ENCODE measurements around the gene MLLT10.

Gene MLLT10

DNA sequence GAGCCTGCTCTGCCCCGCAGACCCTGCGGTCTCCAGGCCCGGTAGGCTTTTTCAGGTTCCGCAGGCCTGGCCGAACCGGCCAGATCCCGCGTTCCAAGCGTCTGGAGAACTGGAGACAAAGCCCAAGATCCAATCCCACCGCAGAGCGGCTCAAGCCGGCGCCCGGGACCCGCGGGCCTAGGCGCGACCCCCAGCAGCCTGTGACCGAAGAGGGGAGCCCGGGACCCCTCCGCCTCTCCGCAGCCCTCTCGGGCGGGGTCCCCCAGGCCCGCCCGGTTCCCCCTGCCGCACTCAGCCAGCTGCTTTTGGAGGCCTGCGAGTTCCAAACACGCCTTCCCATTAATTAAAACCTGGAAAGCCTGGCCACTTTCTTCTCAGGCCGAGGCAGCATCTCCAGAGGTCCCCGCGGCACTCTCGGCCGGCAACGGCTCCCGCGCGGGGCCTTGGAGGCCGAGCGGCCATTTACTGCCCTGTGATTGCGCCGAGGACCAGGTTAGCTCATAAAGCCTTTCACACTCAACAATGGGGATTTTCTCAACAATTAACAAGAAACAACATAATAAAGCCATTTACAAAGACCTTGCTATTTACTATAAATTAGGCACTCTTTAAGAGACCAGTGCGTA, 25.2 kb upstream of the MLLT10 start:
- TF ChIP-seq GATA2 (IDR thresholded peaks at IDR 0.05; ENCODE audit: low read depth, low read length) (no peak), GATA3 (IDR thresholded peaks at IDR 0.05; ENCODE audit: low read depth, low read length) (no peak)

- TF ChIP-seq GATA2 (IDR thresholded peaks at IDR 0.05; ENCODE audit: low read depth, low read length) (no peak), GATA3 (IDR thresholded peaks at IDR 0.05; ENCODE audit: low read depth, low read length) (no peak)
Observed at GRCh38 chr10:21509341-21510240, 24.4 kb upstream of the MLLT10 start.

- no peak for TF ChIP-seq GATA2 (IDR thresholded peaks at IDR 0.05; ENCODE audit: low read depth, low read length)
- no peak for TF ChIP-seq GATA3 (IDR thresholded peaks at IDR 0.05; ENCODE audit: low read depth, low read length)
Observed at GRCh38 chr10:21510241-21511094, 23.6 kb upstream of the MLLT10 start.

DNA sequence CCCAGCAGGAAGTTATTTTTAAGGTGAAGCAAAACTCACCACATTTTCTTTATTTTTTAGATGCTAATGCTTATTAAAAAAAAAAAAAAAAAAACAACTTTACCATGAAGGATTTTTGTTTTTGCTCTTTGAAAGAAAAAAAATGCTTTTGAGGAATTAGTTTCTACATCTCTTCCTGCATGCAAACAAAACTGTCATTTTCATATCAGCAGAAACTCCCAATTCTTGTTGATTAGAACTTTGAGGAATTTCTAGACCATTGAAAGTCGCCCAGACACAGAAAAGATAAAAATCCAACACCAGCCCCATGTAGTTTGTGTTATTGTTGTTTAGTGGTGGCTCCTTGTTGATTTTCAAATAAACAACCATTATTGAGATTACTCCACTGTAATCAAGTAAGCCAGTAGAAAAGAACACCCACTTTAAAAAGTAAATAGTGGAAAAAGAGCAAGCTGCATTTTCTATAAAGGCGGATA, 22.9 kb upstream of the MLLT10 start:
- TF ChIP-seq GATA3 (IDR thresholded peaks at IDR 0.05; ENCODE audit: low read depth, low read length) (no peak), GATA2 (IDR thresholded peaks at IDR 0.05; ENCODE audit: low read depth, low read length) (no peak)

DNA sequence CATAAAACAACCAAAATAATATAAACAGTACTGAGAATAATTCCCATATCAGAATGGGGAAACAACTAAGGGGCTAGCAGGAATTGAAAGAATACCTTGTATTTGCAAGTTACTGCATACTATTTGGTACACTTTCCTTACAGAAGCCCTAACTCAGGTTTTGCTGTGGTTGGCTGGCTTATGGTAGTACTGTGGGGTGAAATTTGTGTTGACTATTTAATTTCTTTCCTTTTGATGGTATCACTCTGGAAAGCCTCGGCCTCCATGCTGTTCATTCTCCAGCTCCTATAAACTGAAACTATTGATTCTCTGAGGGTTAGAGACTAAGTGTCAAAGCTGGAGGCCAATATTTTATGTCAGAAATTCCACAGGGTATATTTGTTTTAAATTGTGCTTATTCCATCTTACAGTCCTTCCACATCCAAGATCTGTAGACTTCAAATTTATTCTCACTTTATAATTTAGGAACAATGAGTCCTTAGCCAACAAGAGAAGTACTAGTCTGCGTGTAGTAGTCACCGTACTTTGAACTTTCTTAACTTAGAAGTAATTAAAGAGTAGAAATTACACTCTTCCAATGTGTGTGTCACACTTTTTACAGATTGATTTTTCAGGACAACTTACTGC, 22.0 kb upstream of the MLLT10 start:
- no peak for TF ChIP-seq GATA3 (IDR thresholded peaks at IDR 0.05; ENCODE audit: low read depth, low read length)
- TF ChIP-seq GATA2 (IDR thresholded peaks at IDR 0.05; ENCODE audit: low read depth, low read length) = no peak; the same call in 1 of the 2 replicates

DNA sequence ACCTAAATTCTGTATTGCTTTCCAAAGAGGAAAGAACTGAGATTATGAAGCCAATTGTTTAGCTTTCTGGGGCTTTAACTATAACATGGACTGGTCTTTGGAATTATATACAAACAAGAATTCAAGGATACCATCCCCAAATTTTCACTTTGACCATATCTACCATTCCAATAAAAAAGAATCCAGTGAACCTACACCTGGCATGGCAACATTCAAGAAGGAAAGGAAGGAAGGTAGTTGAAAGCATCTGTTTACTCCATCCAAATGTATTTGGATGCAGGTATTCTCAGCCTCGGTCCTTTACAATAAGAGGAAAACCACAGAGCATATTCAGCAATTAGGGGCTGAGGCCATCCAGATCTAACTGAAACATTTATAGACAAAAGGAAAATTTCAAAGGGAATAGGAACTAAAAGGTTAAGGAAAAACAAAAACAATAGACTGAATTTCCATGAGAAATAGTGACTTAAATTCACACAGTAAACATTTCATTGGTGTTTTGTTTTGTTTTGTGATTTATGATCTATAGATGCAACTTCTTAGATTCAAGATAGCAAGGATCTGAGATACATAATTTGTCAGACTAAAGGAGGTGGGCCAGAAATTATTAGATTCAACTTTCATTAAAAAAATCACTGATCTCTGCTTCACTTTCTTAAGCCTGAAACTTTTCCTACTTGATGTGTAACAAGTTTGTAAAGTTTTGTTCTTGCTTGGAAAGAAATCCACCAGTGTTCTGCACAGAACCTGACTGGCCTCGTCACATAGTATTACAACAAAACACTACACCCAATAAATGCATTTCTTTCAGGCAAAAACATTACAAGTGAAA, 21.2 kb upstream of the MLLT10 start:
- TF ChIP-seq GATA3 (IDR thresholded peaks at IDR 0.05; ENCODE audit: low read depth, low read length) (no peak), GATA2 (IDR thresholded peaks at IDR 0.05; ENCODE audit: low read depth, low read length) (no peak)

GRCh38 chr10:21513405-21513788, 20.6 kb upstream of the MLLT10 start:
- no peak for TF ChIP-seq GATA2 (IDR thresholded peaks at IDR 0.05; ENCODE audit: low read depth, low read length)
- TF ChIP-seq GATA3 (IDR thresholded peaks at IDR 0.05; ENCODE audit: low read depth, low read length) = no peak

DNA sequence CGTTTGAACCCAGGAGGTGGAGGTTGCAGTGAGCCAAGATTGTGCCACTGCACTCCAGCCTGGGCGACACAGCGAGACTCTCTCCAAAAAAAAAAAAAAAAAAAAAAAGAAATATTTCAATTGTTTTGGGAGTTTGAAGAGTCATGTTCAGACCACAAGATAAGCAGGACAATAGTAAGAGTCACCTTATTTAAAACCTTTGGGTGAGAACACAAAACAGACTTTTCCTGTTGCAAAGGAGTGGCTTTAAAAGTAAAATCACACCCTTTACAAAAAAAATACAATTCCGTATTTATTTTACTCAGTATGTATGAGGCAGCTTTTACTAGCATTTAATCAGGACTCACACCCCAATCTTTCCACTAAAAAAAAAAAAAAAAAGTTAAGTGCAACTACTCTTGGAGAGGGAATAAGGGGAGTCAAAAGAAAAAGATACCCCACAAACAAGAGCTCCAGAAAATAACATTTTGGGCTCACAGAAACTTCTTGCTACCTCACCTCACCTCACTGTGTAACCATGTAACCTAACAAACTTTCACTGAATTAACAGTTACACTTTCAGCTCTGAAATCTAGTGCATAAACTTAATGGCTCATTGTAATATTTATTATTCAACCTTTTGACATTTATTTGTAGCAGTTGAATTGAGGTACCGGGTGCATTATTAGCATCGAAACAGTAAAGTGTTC, 19.8 kb upstream of the MLLT10 start:
- TF ChIP-seq GATA3 (IDR thresholded peaks at IDR 0.05; ENCODE audit: low read depth, low read length) = no peak
- TF ChIP-seq GATA2 (IDR thresholded peaks at IDR 0.05; ENCODE audit: low read depth, low read length) = no peak

DNA sequence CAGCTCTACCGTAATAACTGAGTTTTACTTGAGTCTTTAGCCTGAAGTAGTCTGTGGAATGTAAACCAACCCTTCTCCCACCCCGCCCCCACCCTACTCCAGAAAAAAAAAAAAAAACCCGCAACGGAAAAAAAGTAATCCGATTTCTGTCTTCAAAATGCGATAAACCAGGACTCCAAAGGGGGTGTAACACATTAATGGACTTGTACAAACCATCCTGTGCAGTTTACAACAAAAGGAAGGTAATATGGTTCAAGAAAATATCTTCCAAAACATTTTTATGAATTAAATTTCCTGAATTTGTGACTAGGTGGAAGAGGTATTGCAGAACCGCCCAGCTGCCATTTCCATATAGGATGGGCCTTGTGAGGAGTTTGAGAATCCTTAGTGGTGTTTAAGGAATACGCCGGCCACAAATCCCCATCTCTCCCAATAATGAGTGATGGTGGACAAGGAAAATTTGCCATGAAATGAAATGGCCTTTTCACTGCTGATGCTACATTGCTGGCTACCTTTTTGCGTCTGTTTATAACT, 19.1 kb upstream of the MLLT10 start:
- TF ChIP-seq GATA2 (IDR thresholded peaks at IDR 0.05; ENCODE audit: low read depth, low read length) (no peak), GATA3 (IDR thresholded peaks at IDR 0.05; ENCODE audit: low read depth, low read length) (no peak)

DNA sequence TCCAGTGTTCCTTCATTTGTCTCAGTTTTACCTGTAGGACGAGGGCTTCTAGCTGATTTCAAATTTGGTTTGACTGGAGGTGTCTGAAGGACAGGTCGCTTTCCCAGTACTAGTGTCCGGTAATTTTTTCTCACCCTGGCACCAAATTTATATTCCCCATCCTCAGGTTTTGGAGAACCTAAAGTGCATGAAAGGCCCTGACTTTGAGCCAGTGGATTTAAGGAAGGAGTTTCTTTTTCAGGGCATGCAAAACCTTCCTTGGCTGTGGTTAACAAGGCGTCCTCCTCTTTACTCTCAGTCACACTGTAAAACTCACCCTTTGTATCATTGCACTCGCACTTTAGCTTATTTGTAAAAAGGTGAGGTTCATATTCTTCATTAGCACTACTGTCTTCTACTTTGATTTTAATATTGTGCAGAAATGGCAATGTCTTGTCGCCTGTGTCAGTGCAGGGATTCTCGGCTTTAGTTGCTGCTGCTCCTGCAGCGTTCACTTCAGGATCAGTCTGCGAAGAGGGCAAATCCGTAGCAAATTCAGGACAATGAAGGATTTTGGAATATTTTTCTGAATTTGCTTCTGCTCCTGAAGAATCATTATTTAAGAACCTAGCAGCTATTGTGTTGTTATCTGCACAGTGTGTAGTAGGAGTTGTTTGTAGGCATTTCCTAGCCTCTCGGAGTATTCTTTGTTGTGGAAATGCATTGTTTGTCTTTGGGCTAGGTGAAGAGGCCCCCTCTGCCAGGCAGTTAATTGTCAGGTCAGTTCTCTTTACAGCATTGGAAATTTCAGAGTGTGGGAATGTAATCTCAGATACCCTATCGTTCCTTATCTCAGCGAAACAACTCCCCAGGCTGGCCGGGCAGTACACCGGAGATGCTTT, 18.4 kb upstream of the MLLT10 start:
- TF ChIP-seq GATA3 (IDR thresholded peaks at IDR 0.05; ENCODE audit: low read depth, low read length) (no peak), GATA2 (IDR thresholded peaks at IDR 0.05; ENCODE audit: low read depth, low read length) (no peak)

Data from SH-SY5Y (cell line).